ENCODE data around the gene DNAH6.

The DNAH6 gene

DNA sequence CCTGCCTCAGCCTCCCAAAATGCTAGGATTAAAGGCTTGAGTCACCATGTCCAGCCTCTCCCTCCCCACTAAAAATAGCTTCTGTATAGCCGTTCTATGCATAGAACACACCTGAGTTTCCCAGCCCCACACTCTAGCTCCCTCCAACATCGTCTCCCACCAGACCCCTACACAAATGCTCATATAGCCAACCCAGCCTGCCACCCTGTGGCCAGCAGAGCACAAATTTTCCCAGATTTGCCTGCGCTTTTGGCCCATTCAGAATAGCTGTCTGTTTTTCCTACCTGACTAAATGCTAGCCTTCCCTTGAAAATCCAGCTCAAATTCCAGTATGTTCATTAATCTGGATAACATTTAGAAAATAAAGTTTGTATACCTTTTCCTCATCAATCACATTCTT, 341.8 kb downstream of the DNAH6 start:
- WGBS: 62% methylated on average over 3 of the region's 3 CpGs
- no peaks in the 10 kb centered on the region for H3K79me1 ChIP-seq (replicated peaks; ENCODE audit: low read length, poor library complexity, severe bottlenecking)

GRCh38 chr2:84858937-84859336, 342.6 kb downstream of the DNAH6 start:
- Histone ChIP-seq H3K4me3 (ENCODE audit: insufficient read depth in 1 of 2, low read depth in 1 of 2, low read length in 2 of 2) (no peak overlapping the region), H3K27me3 (ENCODE audit: control insufficient read depth in 1 of 2, insufficient read depth in 1 of 2, low read length in 2 of 2) (peaks cover 0 to 24% of the 10 kb centered on the region in 2 experiments), H3K9me3 (ENCODE audit: control insufficient read depth, low read length) (no peaks in the 10 kb centered on the region), H3K18ac (ENCODE audit: low read depth in 1 of 2, low read length in 2 of 2) (no peak overlapping the region), H3K4me1 (ENCODE audit: control insufficient read depth, insufficient read depth, low read depth, low read length) (no peaks in the 10 kb centered on the region), H4K91ac (ENCODE audit: low read length) (no peak overlapping the region), H2AK5ac (ENCODE audit: low read length, severe bottlenecking) (no peak overlapping the region), H3K79me1 (replicated peaks; ENCODE audit: low read length, poor library complexity, severe bottlenecking) (no peaks in the 10 kb centered on the region), H2BK5ac (ENCODE audit: low read depth, low read length, poor library complexity, severe bottlenecking) (no peak overlapping the region), H2BK12ac (ENCODE audit: low read length in 2 of 2) (no peak overlapping the region), H3K27ac (ENCODE audit: low read length, poor library complexity, severe bottlenecking) (no peak overlapping the region), H3K4me2 (ENCODE audit: low read length, poor library complexity, severe bottlenecking) (no peak overlapping the region), H2BK120ac (ENCODE audit: low read depth, low read length) (no peak overlapping the region), H3K36me3 (ENCODE audit: control insufficient read depth in 1 of 2, insufficient read depth in 2 of 2, low read depth in 1 of 2, low read length in 2 of 2) (no peaks in the 10 kb centered on the region), H4K8ac (ENCODE audit: low read length) (no peak overlapping the region), H3K4ac (ENCODE audit: low read depth in 1 of 2, low read length in 2 of 2) (no peak overlapping the region), H2AFZ (ENCODE audit: low read depth, low read length) (no peak overlapping the region), H3K23ac (ENCODE audit: low read length in 2 of 2) (no peak overlapping the region), H2BK15ac (ENCODE audit: low read depth, poor library complexity, severe bottlenecking) (no peak overlapping the region), H3K9ac (ENCODE audit: low read length) (no peak overlapping the region), H3K14ac (ENCODE audit: low read length in 2 of 2) (no peak overlapping the region)
- no peak for DNase-seq
- WGBS: 71% methylated on average over 3 of the region's 3 CpGs

More for the DNA sequence above, 341.8 kb downstream of the DNAH6 start:
- no peak overlapping the region for H3K4me3 ChIP-seq (ENCODE audit: insufficient read depth in 1 of 2, low read depth in 1 of 2, low read length in 2 of 2)
- H2BK5ac ChIP-seq (ENCODE audit: low read depth, low read length, poor library complexity, severe bottlenecking): no peak overlapping the region
- no peak overlapping the region for H4K8ac ChIP-seq (ENCODE audit: low read length)
- peaks cover 0 to 24% of the 10 kb centered on the region in 2 experiments for H3K27me3 ChIP-seq (ENCODE audit: control insufficient read depth in 1 of 2, insufficient read depth in 1 of 2, low read length in 2 of 2)
- no peak overlapping the region for H3K23ac ChIP-seq (ENCODE audit: low read length in 2 of 2)
- H3K36me3 ChIP-seq (ENCODE audit: control insufficient read depth in 1 of 2, insufficient read depth in 2 of 2, low read depth in 1 of 2, low read length in 2 of 2): no peaks in the 10 kb centered on the region
- no peak overlapping the region for H2BK12ac ChIP-seq (ENCODE audit: low read length in 2 of 2)
- no peaks in the 10 kb centered on the region for H3K4me1 ChIP-seq (ENCODE audit: control insufficient read depth, insufficient read depth, low read depth, low read length)
- no peak overlapping the region for H2AK5ac ChIP-seq (ENCODE audit: low read length, severe bottlenecking)
- H3K27ac ChIP-seq (ENCODE audit: low read length, poor library complexity, severe bottlenecking): no peak overlapping the region
- H2BK120ac ChIP-seq (ENCODE audit: low read depth, low read length): no peak overlapping the region
- no peak overlapping the region for H2AFZ ChIP-seq (ENCODE audit: low read depth, low read length)
- no peak for DNase-seq
- H3K18ac ChIP-seq (ENCODE audit: low read depth in 1 of 2, low read length in 2 of 2): no peak overlapping the region
- no peak overlapping the region for H2BK15ac ChIP-seq (ENCODE audit: low read depth, poor library complexity, severe bottlenecking)
- H3K4me2 ChIP-seq (ENCODE audit: low read length, poor library complexity, severe bottlenecking): no peak overlapping the region
- no peak overlapping the region for H3K9ac ChIP-seq (ENCODE audit: low read length)
- H4K91ac ChIP-seq (ENCODE audit: low read length): no peak overlapping the region
- H3K4ac ChIP-seq (ENCODE audit: low read depth in 1 of 2, low read length in 2 of 2): no peak overlapping the region
- no peak overlapping the region for H3K14ac ChIP-seq (ENCODE audit: low read length in 2 of 2)
- H3K9me3 ChIP-seq (ENCODE audit: control insufficient read depth, low read length): no peaks in the 10 kb centered on the region

DNA sequence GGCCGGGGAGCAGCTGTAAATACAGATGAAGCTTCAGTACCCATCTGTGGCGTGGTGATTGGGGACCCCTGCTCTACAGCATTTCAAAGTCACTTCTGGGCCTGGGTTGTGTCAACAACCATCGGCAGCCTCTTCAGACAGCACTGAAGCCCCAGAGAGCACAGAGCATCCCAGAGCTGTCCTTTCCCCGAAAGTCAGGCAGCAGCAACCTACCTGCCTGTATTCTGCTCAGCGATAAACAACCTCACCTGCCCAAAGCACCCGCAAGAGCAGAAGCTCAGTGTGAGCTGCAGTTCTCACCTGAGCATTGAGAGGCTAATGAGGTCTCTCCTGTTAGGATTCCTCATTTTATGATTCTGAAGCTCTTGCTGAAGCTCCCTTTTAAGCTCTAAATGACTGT, 345.2 kb downstream of the DNAH6 start:
- Histone ChIP-seq H4K91ac (ENCODE audit: low read length) (no peak overlapping the region), H3K4me2 (ENCODE audit: low read length, poor library complexity, severe bottlenecking) (no peak overlapping the region), H3K4me1 (ENCODE audit: control insufficient read depth, insufficient read depth, low read depth, low read length) (peaks cover 1% of the 10 kb centered on the region), H2BK120ac (ENCODE audit: low read depth, low read length) (no peak overlapping the region), H3K18ac (ENCODE audit: low read depth in 1 of 2, low read length in 2 of 2) (no peak overlapping the region), H3K27me3 (ENCODE audit: control insufficient read depth in 1 of 2, insufficient read depth in 1 of 2, low read length in 2 of 2) (peaks cover 0 to 17% of the 10 kb centered on the region in 2 experiments), H2AK5ac (ENCODE audit: low read length, severe bottlenecking) (no peak overlapping the region), H2AFZ (ENCODE audit: low read depth, low read length) (no peak overlapping the region), H3K9ac (ENCODE audit: low read length) (no peak overlapping the region), H3K9me3 (ENCODE audit: control insufficient read depth, low read length) (no peaks in the 10 kb centered on the region), H2BK12ac (ENCODE audit: low read length in 2 of 2) (no peak overlapping the region), H4K8ac (ENCODE audit: low read length) (no peak overlapping the region), H3K14ac (ENCODE audit: low read length in 2 of 2) (no peak overlapping the region), H3K36me3 (ENCODE audit: control insufficient read depth in 1 of 2, insufficient read depth in 2 of 2, low read depth in 1 of 2, low read length in 2 of 2) (no peaks in the 10 kb centered on the region), H3K23ac (ENCODE audit: low read length in 2 of 2) (no peak overlapping the region), H3K4ac (ENCODE audit: low read depth in 1 of 2, low read length in 2 of 2) (no peak overlapping the region), H3K4me3 (ENCODE audit: insufficient read depth in 1 of 2, low read depth in 1 of 2, low read length in 2 of 2) (no peak overlapping the region), H3K27ac (ENCODE audit: low read length, poor library complexity, severe bottlenecking) (no peak overlapping the region), H2BK15ac (ENCODE audit: low read depth, poor library complexity, severe bottlenecking) (no peak overlapping the region), H3K79me1 (replicated peaks; ENCODE audit: low read length, poor library complexity, severe bottlenecking) (no peaks in the 10 kb centered on the region), H2BK5ac (ENCODE audit: low read depth, low read length, poor library complexity, severe bottlenecking) (no peak overlapping the region)
- no peak for DNase-seq
- WGBS: 72% methylated on average over 6 of the region's 6 CpGs

DNA sequence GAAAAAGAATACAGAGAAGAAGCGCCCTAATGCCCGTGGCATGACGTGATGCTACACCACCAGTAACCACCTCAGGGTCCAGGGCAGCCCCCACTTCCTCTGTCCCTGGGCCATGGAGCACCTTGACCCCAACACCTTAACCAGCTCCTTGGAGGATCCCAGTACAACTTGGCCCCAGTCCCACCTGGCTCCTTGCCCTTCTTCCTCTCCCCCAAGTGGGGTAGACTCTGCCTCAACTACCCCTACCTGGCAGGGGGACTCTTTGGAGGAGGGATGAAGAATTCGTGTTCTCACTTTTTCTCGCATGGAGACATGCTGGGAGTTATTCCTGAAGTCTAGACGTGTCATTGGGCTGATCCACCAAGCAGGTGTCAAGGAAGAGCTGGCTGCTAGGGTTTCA, 345.7 kb downstream of the DNAH6 start:
- no peak overlapping the region for H2AFZ ChIP-seq (ENCODE audit: low read depth, low read length)
- no peaks in the 10 kb centered on the region for H3K9me3 ChIP-seq (ENCODE audit: control insufficient read depth, low read length)
- H4K8ac ChIP-seq (ENCODE audit: low read length): no peak overlapping the region
- peaks cover 0 to 14% of the 10 kb centered on the region in 2 experiments for H3K27me3 ChIP-seq (ENCODE audit: control insufficient read depth in 1 of 2, insufficient read depth in 1 of 2, low read length in 2 of 2)
- H3K4ac ChIP-seq (ENCODE audit: low read depth in 1 of 2, low read length in 2 of 2): no peak overlapping the region
- H4K91ac ChIP-seq (ENCODE audit: low read length): no peak overlapping the region
- no peak overlapping the region for H2BK12ac ChIP-seq (ENCODE audit: low read length in 2 of 2)
- no peak overlapping the region for H3K18ac ChIP-seq (ENCODE audit: low read depth in 1 of 2, low read length in 2 of 2)
- H3K4me1 ChIP-seq (ENCODE audit: control insufficient read depth, insufficient read depth, low read depth, low read length): peaks cover 1% of the 10 kb centered on the region
- no peak overlapping the region for H3K4me3 ChIP-seq (ENCODE audit: insufficient read depth in 1 of 2, low read depth in 1 of 2, low read length in 2 of 2)
- no peak overlapping the region for H2BK120ac ChIP-seq (ENCODE audit: low read depth, low read length)
- H3K9ac ChIP-seq (ENCODE audit: low read length): no peak overlapping the region
- WGBS: 63% methylated on average over 3 of the region's 6 CpGs
- no peak overlapping the region for H3K4me2 ChIP-seq (ENCODE audit: low read length, poor library complexity, severe bottlenecking)
- no peaks in the 10 kb centered on the region for H3K79me1 ChIP-seq (replicated peaks; ENCODE audit: low read length, poor library complexity, severe bottlenecking)
- no peak overlapping the region for H2BK15ac ChIP-seq (ENCODE audit: low read depth, poor library complexity, severe bottlenecking)
- H2AK5ac ChIP-seq (ENCODE audit: low read length, severe bottlenecking): no peak overlapping the region
- no peak overlapping the region for H2BK5ac ChIP-seq (ENCODE audit: low read depth, low read length, poor library complexity, severe bottlenecking)
- H3K14ac ChIP-seq (ENCODE audit: low read length in 2 of 2): no peak overlapping the region
- no peak overlapping the region for H3K27ac ChIP-seq (ENCODE audit: low read length, poor library complexity, severe bottlenecking)
- H3K36me3 ChIP-seq (ENCODE audit: control insufficient read depth in 1 of 2, insufficient read depth in 2 of 2, low read depth in 1 of 2, low read length in 2 of 2): no peaks in the 10 kb centered on the region
- DNase-seq: no peak
- no peak overlapping the region for H3K23ac ChIP-seq (ENCODE audit: low read length in 2 of 2)
